ENCODE measurements around the gene ACAP3. TPM values are rescaled to one million over a fixed set of nuclear protein-coding genes. Genes with fewer than 3 reads are reported as not detected.

ACAP3 gene
- total RNA-seq, 2 donors from 2014 or later = 41.6 to 121 TPM

DNA sequence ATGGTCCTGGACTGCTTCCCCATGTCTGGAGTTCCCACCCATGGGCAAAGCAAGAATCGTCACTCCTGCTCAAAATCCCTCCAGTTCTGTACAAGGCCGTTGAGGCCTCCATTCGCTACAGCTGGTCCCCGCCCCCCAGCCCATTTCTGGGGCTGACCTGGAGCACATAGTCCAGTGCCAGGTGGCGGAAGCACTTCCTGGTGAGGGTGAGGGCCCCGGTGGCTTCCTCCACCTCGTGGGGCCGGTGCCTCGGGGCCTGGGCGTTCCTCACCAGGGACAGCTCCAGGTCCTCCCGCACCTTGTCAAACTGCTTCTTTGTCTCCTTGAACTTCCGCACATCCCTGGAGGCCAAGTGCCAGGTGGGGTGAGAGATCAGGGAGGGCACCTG lies 7.4 kb downstream of the ACAP3 start:
- Histone ChIP-seq H3K27me3 (replicated peaks; ENCODE audit: insufficient read depth) (no peaks in the 10 kb centered on the region), H3K36me3 (no peaks in the 10 kb centered on the region), H3K9me3 (no peaks in the 10 kb centered on the region), H3K27ac (no peak overlapping the region), H3K4me1 (ENCODE audit: control insufficient read depth in 1 of 2, low read depth in 2 of 2) (peaks cover 10 to 12% of the 10 kb centered on the region in 2 donors), H3K4me3 (no peak overlapping the region)
- DNase-seq (ENCODE audit: low spot score) (no peak), ATAC-seq (ENCODE audit: insufficient number of reproducible peaks, low FRiP score, low read depth) (no peak)
- TF ChIP-seq, protein P1, sequence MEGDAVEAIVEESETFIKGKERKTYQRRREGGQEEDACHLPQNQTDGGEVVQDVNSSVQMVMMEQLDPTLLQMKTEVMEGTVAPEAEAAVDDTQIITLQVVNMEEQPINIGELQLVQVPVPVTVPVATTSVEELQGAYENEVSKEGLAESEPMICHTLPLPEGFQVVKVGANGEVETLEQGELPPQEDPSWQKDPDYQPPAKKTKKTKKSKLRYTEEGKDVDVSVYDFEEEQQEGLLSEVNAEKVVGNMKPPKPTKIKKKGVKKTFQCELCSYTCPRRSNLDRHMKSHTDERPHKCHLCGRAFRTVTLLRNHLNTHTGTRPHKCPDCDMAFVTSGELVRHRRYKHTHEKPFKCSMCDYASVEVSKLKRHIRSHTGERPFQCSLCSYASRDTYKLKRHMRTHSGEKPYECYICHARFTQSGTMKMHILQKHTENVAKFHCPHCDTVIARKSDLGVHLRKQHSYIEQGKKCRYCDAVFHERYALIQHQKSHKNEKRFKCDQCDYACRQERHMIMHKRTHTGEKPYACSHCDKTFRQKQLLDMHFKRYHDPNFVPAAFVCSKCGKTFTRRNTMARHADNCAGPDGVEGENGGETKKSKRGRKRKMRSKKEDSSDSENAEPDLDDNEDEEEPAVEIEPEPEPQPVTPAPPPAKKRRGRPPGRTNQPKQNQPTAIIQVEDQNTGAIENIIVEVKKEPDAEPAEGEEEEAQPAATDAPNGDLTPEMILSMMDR (IDR thresholded peaks at IDR 0.05) = no peak

DNA sequence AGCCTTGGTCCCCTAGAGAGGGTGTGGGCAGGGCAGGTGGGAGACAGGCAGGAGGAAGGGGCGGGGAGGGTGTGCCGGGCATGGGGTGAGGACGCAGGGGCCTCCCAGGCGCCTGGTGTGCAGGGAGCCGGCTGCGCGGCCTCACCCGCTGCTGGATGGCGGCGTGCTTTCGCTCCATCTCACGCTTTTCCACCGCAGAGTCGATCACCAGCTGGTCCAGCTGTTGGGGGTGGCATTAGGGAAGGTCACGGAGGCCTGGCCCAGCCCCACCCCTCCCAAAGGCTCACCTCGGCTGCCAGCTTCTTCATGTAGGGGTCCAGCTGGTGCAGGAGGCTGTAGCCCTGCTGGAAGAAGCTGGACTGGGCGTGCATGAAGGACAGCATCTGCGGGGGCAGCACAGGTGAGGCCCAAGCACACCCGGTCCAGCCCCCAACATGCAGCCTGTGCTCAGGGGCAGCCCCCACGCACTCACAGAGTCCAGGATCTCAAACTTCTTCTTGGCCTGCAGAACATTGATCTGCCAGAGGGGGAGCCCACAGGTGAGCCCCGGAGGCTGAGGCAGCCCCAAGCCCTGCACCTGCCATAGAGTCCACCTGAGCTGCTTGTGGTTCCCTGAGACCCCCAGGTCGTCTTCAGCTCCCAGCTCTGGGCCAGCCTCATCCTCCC lies 7.9 kb downstream of the ACAP3 start:
- H3K36me3 ChIP-seq = no peaks in the 10 kb centered on the region
- ATAC-seq (ENCODE audit: insufficient number of reproducible peaks, low FRiP score, low read depth) (no peak), DNase-seq (ENCODE audit: low spot score) (no peak)
- no peaks in the 10 kb centered on the region for H3K9me3 ChIP-seq
- H3K27ac ChIP-seq = no peak overlapping the region
- no peak overlapping the region for H3K4me3 ChIP-seq
- H3K27me3 ChIP-seq (replicated peaks; ENCODE audit: insufficient read depth) = no peaks in the 10 kb centered on the region
- TF ChIP-seq, protein P1 (IDR thresholded peaks at IDR 0.05) = no peak
- H3K4me1 ChIP-seq (ENCODE audit: control insufficient read depth in 1 of 2, low read depth in 2 of 2) = peaks cover 5 to 7% of the 10 kb centered on the region in 2 donors

DNA sequence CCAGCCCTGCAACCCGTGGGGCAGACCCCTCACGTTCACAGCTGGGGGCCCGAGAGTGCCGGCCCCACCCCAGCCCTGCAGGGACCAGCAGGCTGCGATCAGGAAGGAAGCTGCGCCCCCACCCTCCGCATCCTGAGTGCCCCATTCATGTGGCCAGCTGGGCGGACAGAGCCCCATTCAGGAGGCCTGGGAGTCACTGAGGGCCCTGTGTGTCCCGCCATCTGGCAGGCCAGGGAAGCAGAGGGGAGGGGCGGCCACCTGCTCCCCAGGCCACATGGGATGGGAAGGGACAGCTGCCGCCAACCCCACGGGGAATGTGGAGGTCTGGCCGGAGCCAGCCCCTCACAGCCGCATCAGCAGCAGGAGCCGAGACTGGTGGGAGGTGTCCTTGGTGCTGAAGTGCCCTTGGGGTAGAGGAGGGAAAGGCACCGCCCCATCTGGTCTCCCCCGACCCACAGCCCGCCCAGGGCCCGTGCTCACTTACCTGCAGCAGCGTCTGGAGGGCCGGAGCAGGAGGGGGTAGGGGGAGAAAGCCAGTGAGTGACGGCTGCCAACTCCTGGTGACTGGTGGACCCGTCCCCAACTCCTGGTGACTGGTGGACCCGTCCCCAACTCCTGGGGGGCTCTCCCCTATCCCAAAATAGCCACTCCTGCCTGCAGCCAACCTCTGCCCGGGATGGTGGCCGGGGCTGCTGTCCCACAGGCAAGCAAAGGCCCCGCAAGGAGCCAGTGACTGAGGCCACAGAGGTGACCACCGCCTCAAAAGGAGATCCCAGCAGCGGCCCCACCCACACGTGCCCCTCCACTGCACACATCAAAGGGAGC lies 8.7 kb downstream of the ACAP3 start:
- TF ChIP-seq, protein P1 (IDR thresholded peaks at IDR 0.05) = no peak
- ATAC-seq (ENCODE audit: insufficient number of reproducible peaks, low FRiP score, low read depth) = no peak

DNA sequence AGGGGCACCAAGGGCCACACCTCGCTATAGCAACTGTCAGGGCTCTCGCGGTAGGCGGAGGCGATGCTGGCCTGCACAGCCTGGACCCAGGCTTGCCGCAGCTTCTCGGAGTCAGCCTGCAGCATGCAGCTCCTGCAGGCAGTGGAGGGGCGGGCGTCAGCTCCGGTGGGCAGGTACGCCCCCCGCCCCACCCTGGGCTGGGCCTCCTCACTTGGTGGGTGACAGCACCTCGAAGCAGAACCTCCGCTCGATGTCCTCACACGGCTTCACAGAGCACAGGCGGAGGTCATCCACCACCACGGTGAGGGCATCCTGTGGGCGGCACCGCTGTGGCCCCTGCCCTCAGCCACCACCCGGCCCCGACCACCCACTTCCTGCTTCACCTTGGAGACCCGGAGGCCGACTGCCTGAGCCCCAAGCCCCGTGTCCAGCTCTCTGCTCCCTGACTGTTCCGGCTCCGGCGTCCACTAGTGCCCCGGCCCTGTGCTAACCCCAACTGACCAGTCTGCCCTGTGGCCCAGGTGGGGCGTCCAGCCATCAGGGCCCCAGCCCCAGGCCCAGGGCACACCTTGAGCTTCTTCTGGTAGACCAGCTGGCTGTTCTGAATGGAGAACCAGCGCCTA lies 9.8 kb downstream of the ACAP3 start:
- Histone ChIP-seq H3K36me3 (no peaks in the 10 kb centered on the region), H3K4me1 (ENCODE audit: control insufficient read depth in 1 of 2, low read depth in 2 of 2) (no peaks in the 10 kb centered on the region), H3K4me3 (no peak overlapping the region), H3K27me3 (replicated peaks; ENCODE audit: insufficient read depth) (no peaks in the 10 kb centered on the region), H3K27ac (no peak overlapping the region), H3K9me3 (no peaks in the 10 kb centered on the region)
- TF ChIP-seq, protein P1 (IDR thresholded peaks at IDR 0.05) = no peak
- DNase-seq (ENCODE audit: low spot score) = no peak
- ATAC-seq (ENCODE audit: insufficient number of reproducible peaks, low FRiP score, low read depth) = no peak

More for the DNA sequence above, 8.7 kb downstream of the ACAP3 start:
- Histone ChIP-seq H3K4me3 (no peak overlapping the region), H3K27me3 (replicated peaks; ENCODE audit: insufficient read depth) (no peaks in the 10 kb centered on the region), H3K4me1 (ENCODE audit: control insufficient read depth in 1 of 2, low read depth in 2 of 2) (no peaks in the 10 kb centered on the region), H3K27ac (no peak overlapping the region), H3K9me3 (no peaks in the 10 kb centered on the region), H3K36me3 (no peaks in the 10 kb centered on the region)
- DNase-seq (ENCODE audit: low spot score) = no peak
